ENCODE results near the gene EN2.

EN2 gene

GRCh38 chr7:155438777-155439176 is 19.2 kb upstream of the EN2 start:
- peaks cover 43% of the 10 kb centered on the region for H3K27me3 ChIP-seq (ENCODE audit: low read depth, low read length)

GRCh38 chr7:155439311-155440017 is 18.5 kb upstream of the EN2 start:
- peaks cover 43% of the 10 kb centered on the region for H3K27me3 ChIP-seq (ENCODE audit: low read depth, low read length)
- no peak overlapping the region for H3K27ac ChIP-seq (ENCODE audit: low read length)
- no peaks in the 10 kb centered on the region for H3K36me3 ChIP-seq (replicated peaks; ENCODE audit: low read depth, low read length)
- no peaks in the 10 kb centered on the region for H3K79me2 ChIP-seq (ENCODE audit: low read length)
- H3K4me1 ChIP-seq (ENCODE audit: low read length) = no peaks in the 10 kb centered on the region
- H3K9me3 ChIP-seq (ENCODE audit: insufficient read depth, low read length) = no peaks in the 10 kb centered on the region
- no peak overlapping the region for H2AFZ ChIP-seq (ENCODE audit: low read depth, low read length)
- H3K4me2 ChIP-seq (ENCODE audit: low read length) = no peak overlapping the region
- no peaks in the 10 kb centered on the region for H4K20me1 ChIP-seq (ENCODE audit: insufficient read depth, low read length)
- H3K9ac ChIP-seq (ENCODE audit: low read length) = no peak overlapping the region
- H3K4me3 ChIP-seq (ENCODE audit: low read length) = no peak overlapping the region
- no peak for TF ChIP-seq EZH2phosphoT487 (IDR thresholded peaks at IDR 0.05; ENCODE audit: low read depth)
- TF ChIP-seq CTCF (IDR thresholded peaks at IDR 0.05; ENCODE audit: low read depth, low read length) = no peak

More at GRCh38 chr7:155438777-155439176, 19.2 kb upstream of the EN2 start:
- TF ChIP-seq EZH2phosphoT487 (IDR thresholded peaks at IDR 0.05; ENCODE audit: low read depth) (no peak), CTCF (IDR thresholded peaks at IDR 0.05; ENCODE audit: low read depth, low read length) (no peak)
- H2AFZ ChIP-seq (ENCODE audit: low read depth, low read length) = no peak overlapping the region
- H3K27ac ChIP-seq (ENCODE audit: low read length) = no peak overlapping the region
- H3K9me3 ChIP-seq (ENCODE audit: insufficient read depth, low read length) = no peaks in the 10 kb centered on the region
- no peaks in the 10 kb centered on the region for H3K4me1 ChIP-seq (ENCODE audit: low read length)
- H3K4me2 ChIP-seq (ENCODE audit: low read length) = no peak overlapping the region
- H4K20me1 ChIP-seq (ENCODE audit: insufficient read depth, low read length) = no peaks in the 10 kb centered on the region
- no peak overlapping the region for H3K9ac ChIP-seq (ENCODE audit: low read length)
- H3K4me3 ChIP-seq (ENCODE audit: low read length) = no peak overlapping the region
- no peaks in the 10 kb centered on the region for H3K79me2 ChIP-seq (ENCODE audit: low read length)
- no peaks in the 10 kb centered on the region for H3K36me3 ChIP-seq (replicated peaks; ENCODE audit: low read depth, low read length)

GRCh38 chr7:155440018-155440410 is 17.9 kb upstream of the EN2 start:
- TF ChIP-seq CTCF (IDR thresholded peaks at IDR 0.05; ENCODE audit: low read depth, low read length) (no peak), EZH2phosphoT487 (IDR thresholded peaks at IDR 0.05; ENCODE audit: low read depth) (no peak)
- Histone ChIP-seq H3K9ac (ENCODE audit: low read length) (no peak overlapping the region), H4K20me1 (ENCODE audit: insufficient read depth, low read length) (no peaks in the 10 kb centered on the region), H3K4me3 (ENCODE audit: low read length) (no peak overlapping the region), H3K27ac (ENCODE audit: low read length) (no peak overlapping the region), H2AFZ (ENCODE audit: low read depth, low read length) (no peak overlapping the region), H3K9me3 (ENCODE audit: insufficient read depth, low read length) (no peaks in the 10 kb centered on the region), H3K27me3 (ENCODE audit: low read depth, low read length) (peaks cover 43% of the 10 kb centered on the region), H3K4me1 (ENCODE audit: low read length) (no peaks in the 10 kb centered on the region), H3K79me2 (ENCODE audit: low read length) (no peaks in the 10 kb centered on the region), H3K4me2 (ENCODE audit: low read length) (no peak overlapping the region), H3K36me3 (replicated peaks; ENCODE audit: low read depth, low read length) (no peaks in the 10 kb centered on the region)

GRCh38 chr7:155441856-155442255 is 16.1 kb upstream of the EN2 start:
- Histone ChIP-seq H2AFZ (ENCODE audit: low read depth, low read length) (no peak overlapping the region), H3K4me2 (ENCODE audit: low read length) (no peak overlapping the region), H3K4me3 (ENCODE audit: low read length) (no peak overlapping the region), H3K4me1 (ENCODE audit: low read length) (no peaks in the 10 kb centered on the region), H3K9ac (ENCODE audit: low read length) (no peak overlapping the region), H3K36me3 (replicated peaks; ENCODE audit: low read depth, low read length) (no peaks in the 10 kb centered on the region), H3K79me2 (ENCODE audit: low read length) (no peaks in the 10 kb centered on the region), H4K20me1 (ENCODE audit: insufficient read depth, low read length) (no peaks in the 10 kb centered on the region), H3K27ac (ENCODE audit: low read length) (no peak overlapping the region), H3K27me3 (ENCODE audit: low read depth, low read length) (peaks cover 39% of the 10 kb centered on the region), H3K9me3 (ENCODE audit: insufficient read depth, low read length) (no peaks in the 10 kb centered on the region)
- TF ChIP-seq EZH2phosphoT487 (IDR thresholded peaks at IDR 0.05; ENCODE audit: low read depth) = no peak
- no peak for TF ChIP-seq CTCF (IDR thresholded peaks at IDR 0.05; ENCODE audit: low read depth, low read length)
